GM10248 (cell line): ENCODE measurements around the gene CCDC63.
"Not testable (repeated sequence)": the region's sequence is repeated elsewhere in the genome, so short reads cannot be mapped to it uniquely, and the experiment has no call there.

ENCODE experiments used
- CTCF ChIA-PET: fragments of 300-600 bp; sonication (Branson Sonifier 250); formaldehyde crosslinking; extraction: SDS; loops from one replicate; lab custom pipeline; 2021; ENCODE audit warnings: antibody characterized with exemption; lab: Yijun Ruan, JAX
- POLR2A ChIA-PET: fragments of 350-650 bp; sonication (Branson Sonifier 250); formaldehyde crosslinking; extraction: SDS; loops from one replicate; lab custom pipeline; 2020; ENCODE audit warnings: antibody characterized with exemption; lab: Yijun Ruan, JAX
- DNase-seq: peaks from one replicate; pipeline ENCODE4 v3.0.0; 2012; ENCODE audit errors: extremely low spot score
- TF ChIP-seq, protein P1 (sequence below): IDR thresholded peaks from 2 replicates; pipeline ENCODE4 v1.5.1; 2012; ENCODE audit warnings: mild to moderate bottlenecking, low read depth; ENCODE audit errors: extremely low read depth, missing control alignments, control extremely low read depth

Gene CCDC63

DNA sequence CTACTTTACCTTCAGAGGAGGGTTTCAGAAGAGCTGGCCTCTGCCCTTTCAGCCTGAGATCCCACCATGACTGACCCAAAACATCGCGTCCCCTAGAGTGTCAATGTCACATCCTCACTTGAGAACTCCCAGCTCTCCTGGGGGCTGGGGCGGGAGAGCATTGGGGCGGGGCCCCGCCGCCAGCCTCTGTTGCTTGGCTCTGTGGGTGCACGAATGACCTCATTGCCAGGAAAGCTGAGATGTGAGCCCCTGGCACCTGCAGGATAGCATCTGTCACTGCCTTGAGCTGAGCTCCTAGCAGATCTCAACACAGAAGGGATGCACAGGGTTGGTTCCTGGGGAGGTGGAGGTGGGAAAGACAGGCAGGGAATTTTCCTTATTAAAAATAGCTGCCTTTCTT is 94.1 kb downstream of the CCDC63 start:
- ChIA-PET CTCF (interaction anchor here (0.9 to 1.1 kb wide), 2 partner anchors 12 to 222 kb away, joined by 3 read pairs; no protein-coding TSS in a partner anchor), POLR2A (no interaction called here)
- DNase-seq = no peak
- TF ChIP-seq, protein P1, sequence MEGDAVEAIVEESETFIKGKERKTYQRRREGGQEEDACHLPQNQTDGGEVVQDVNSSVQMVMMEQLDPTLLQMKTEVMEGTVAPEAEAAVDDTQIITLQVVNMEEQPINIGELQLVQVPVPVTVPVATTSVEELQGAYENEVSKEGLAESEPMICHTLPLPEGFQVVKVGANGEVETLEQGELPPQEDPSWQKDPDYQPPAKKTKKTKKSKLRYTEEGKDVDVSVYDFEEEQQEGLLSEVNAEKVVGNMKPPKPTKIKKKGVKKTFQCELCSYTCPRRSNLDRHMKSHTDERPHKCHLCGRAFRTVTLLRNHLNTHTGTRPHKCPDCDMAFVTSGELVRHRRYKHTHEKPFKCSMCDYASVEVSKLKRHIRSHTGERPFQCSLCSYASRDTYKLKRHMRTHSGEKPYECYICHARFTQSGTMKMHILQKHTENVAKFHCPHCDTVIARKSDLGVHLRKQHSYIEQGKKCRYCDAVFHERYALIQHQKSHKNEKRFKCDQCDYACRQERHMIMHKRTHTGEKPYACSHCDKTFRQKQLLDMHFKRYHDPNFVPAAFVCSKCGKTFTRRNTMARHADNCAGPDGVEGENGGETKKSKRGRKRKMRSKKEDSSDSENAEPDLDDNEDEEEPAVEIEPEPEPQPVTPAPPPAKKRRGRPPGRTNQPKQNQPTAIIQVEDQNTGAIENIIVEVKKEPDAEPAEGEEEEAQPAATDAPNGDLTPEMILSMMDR = no peak

- ChIA-PET CTCF (interaction anchor here (0.9 kb wide), 1 partner anchor 221 kb away, joined by 3 read pairs; no protein-coding TSS in a partner anchor), POLR2A (no interaction called here)
- TF ChIP-seq, protein P1 = no peak
- DNase-seq = no peak
Measured at GRCh38 chr12:110941391-110941790, 94.6 kb downstream of the CCDC63 start.

GRCh38 chr12:110943373-110943772 is 96.6 kb downstream of the CCDC63 start:
- ChIA-PET CTCF (interaction anchor here (1.0 kb wide), 1 partner anchor 11 kb away, joined by 3 read pairs; no protein-coding TSS in a partner anchor), POLR2A (no interaction called here)
- no peak for DNase-seq
- TF ChIP-seq, protein P1 = no peak

GRCh38 chr12:110948041-110948440 is 101.3 kb downstream of the CCDC63 start:
- no peak for DNase-seq
- CTCF ChIA-PET = no interaction called here
- TF ChIP-seq, protein P1 = no peak
- POLR2A ChIA-PET = no interaction called here

DNA sequence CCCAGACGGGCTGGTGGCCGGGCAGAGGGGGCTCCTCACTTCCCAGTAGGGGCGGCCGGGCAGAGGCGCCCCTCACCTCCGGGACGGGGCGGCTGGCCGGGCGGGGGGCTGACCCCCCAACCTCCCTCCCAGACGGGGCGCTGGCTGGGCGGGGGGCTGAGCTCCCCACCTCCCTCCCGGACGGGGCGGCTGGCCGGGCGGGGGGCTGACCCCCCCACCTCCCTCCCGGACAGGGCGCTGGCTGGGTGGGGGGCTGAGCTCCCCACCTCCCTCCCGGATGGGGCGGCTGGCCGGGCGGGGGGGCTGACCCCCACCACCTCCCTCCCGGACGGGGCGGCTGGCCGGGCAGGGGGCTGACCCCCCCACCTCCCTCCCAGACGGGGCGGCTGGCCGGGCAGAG is 103.7 kb downstream of the CCDC63 start:
- DNase-seq, CTCF ChIA-PET, POLR2A ChIA-PET: not testable (repeated sequence)

GRCh38 chr12:110950867-110951266 is 104.1 kb downstream of the CCDC63 start:
- DNase-seq, POLR2A ChIA-PET, CTCF ChIA-PET: not testable (repeated sequence)
